GM23338 (cell line): ENCODE measurements around the gene ACSF3.

Experiments used
- EZH2 ChIP-seq: fragments of 200-600 bp; sonication (generic); IDR thresholded peaks from one replicate; pipeline ENCODE4 v1.8.0; 2017; ENCODE audit warnings: antibody characterized with exemption, mild to moderate bottlenecking, low read depth; ENCODE audit not compliant: unreplicated experiment
- EZH2phosphoT487 ChIP-seq: fragments of 200-600 bp; sonication (generic); IDR thresholded peaks from one replicate; pipeline ENCODE4 v1.8.1; 2018; ENCODE audit warnings: antibody characterized with exemption; ENCODE audit not compliant: unreplicated experiment
- POLR2AphosphoS5 ChIP-seq: IDR thresholded peaks from 2 replicates; pipeline ENCODE4 v1.6.1; 2016; ENCODE audit warnings: antibody characterized with exemption, low read depth
- STAT1 ChIP-seq: IDR thresholded peaks from one replicate; pipeline ENCODE4 v1.6.1; 2016; ENCODE audit warnings: antibody characterized with exemption; ENCODE audit not compliant: unreplicated experiment
- TF ChIP-seq, protein P1 (sequence below): IDR thresholded peaks from one replicate; pipeline ENCODE4 v1.6.1; 2018; ENCODE audit warnings: antibody characterized with exemption; ENCODE audit not compliant: unreplicated experiment

- no peak for TF ChIP-seq POLR2AphosphoS5
- no peak for TF ChIP-seq EZH2phosphoT487
- no peak for TF ChIP-seq STAT1
- TF ChIP-seq EZH2, result no peak
- TF ChIP-seq, protein P1, sequence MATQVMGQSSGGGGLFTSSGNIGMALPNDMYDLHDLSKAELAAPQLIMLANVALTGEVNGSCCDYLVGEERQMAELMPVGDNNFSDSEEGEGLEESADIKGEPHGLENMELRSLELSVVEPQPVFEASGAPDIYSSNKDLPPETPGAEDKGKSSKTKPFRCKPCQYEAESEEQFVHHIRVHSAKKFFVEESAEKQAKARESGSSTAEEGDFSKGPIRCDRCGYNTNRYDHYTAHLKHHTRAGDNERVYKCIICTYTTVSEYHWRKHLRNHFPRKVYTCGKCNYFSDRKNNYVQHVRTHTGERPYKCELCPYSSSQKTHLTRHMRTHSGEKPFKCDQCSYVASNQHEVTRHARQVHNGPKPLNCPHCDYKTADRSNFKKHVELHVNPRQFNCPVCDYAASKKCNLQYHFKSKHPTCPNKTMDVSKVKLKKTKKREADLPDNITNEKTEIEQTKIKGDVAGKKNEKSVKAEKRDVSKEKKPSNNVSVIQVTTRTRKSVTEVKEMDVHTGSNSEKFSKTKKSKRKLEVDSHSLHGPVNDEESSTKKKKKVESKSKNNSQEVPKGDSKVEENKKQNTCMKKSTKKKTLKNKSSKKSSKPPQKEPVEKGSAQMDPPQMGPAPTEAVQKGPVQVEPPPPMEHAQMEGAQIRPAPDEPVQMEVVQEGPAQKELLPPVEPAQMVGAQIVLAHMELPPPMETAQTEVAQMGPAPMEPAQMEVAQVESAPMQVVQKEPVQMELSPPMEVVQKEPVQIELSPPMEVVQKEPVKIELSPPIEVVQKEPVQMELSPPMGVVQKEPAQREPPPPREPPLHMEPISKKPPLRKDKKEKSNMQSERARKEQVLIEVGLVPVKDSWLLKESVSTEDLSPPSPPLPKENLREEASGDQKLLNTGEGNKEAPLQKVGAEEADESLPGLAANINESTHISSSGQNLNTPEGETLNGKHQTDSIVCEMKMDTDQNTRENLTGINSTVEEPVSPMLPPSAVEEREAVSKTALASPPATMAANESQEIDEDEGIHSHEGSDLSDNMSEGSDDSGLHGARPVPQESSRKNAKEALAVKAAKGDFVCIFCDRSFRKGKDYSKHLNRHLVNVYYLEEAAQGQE, result no peak
Observed at GRCh38 chr16:89191033-89191900, 97.6 kb downstream of the ACSF3 start.
